Fibroblast of lung (primary cell): ENCODE data around the gene FYB2.

Experiments
- EZH2 ChIP-seq: IDR thresholded peaks from 2 replicates; pipeline ENCODE4 v1.5.1; 2012; ENCODE audit warnings: low read length, control low read depth, mild to moderate bottlenecking; ENCODE audit errors: missing control alignments
- TF ChIP-seq, protein P1 (sequence below), 2 donors: IDR thresholded peaks in 1 of 2; conservative IDR thresholded peaks in 1 of 2; 1 replicate in 1 of 2; 2 replicates in 1 of 2; pipeline ENCODE4 v1.5.1; 2011 to 2012; ENCODE audit warnings: low read length in 2 of 2, control low read depth in 1 of 2, inconsistent platforms in 1 of 2, low read depth in 1 of 2, mild to moderate bottlenecking in 1 of 2

DNA sequence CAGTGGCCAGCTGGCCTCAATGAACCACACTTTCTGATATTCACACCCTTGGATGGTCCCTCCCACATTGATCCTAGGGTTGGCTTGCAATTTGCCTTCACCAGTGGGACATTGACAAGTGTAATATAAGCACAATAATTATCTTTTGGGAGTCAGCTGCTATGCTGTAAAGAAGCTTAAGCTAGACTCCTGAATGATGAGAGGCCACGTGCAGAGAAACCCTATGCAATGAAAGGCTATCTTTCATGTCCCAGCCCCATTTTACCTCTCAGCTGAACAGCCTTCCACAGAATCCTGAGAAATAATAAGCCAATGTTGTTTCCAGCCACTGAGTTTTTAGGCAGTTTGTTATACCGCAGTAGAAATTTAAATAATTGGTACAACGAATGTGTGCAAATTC lies 24.3 kb upstream of the FYB2 start:
- TF ChIP-seq, protein P1, sequence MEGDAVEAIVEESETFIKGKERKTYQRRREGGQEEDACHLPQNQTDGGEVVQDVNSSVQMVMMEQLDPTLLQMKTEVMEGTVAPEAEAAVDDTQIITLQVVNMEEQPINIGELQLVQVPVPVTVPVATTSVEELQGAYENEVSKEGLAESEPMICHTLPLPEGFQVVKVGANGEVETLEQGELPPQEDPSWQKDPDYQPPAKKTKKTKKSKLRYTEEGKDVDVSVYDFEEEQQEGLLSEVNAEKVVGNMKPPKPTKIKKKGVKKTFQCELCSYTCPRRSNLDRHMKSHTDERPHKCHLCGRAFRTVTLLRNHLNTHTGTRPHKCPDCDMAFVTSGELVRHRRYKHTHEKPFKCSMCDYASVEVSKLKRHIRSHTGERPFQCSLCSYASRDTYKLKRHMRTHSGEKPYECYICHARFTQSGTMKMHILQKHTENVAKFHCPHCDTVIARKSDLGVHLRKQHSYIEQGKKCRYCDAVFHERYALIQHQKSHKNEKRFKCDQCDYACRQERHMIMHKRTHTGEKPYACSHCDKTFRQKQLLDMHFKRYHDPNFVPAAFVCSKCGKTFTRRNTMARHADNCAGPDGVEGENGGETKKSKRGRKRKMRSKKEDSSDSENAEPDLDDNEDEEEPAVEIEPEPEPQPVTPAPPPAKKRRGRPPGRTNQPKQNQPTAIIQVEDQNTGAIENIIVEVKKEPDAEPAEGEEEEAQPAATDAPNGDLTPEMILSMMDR (conservative IDR thresholded peaks at IDR 0.05 in 1 of 2, IDR thresholded peaks at IDR 0.05 in 1 of 2; ENCODE audit: low read depth in 1 of 2, low read length in 2 of 2): no peak
- TF ChIP-seq EZH2: no peak
